Cardiac septum (tissue), 1 donor: ENCODE measurements around the gene TM9SF4. TPM values are rescaled to one million over a fixed set of nuclear protein-coding genes. Genes with fewer than 3 reads are reported as not detected.
"Not testable (repeated sequence)": the region's sequence is repeated elsewhere in the genome, so short reads cannot be mapped to it uniquely, and the experiment has no call there.

ENCODE experiments used
- DNase-seq: peaks from one replicate; pipeline ENCODE4 v3.0.0-alpha.2; 2020; ENCODE audit warnings: low spot score
- intact Hi-C: fragments of 100-400 bp; cut with DNase I; formaldehyde crosslinking; loops from one replicate; pipeline ENCODE4 v1.14.0; 2022
- total RNA-seq: library from RNA; stranded (reverse); fragmentation: NEBNext Ultra II Directional; extraction: Animal tissue kit (Norgen Biotek cat#: 25700); gene quantifications from one replicate; pipeline ENCODE4 v1.2.1, GENCODE V29; 2021
- donor health status: DM: no; HTN: no; CAD: no.

The TM9SF4 gene
- total RNA-seq, 1 donor from 2014 or later = 31.6 TPM

DNA sequence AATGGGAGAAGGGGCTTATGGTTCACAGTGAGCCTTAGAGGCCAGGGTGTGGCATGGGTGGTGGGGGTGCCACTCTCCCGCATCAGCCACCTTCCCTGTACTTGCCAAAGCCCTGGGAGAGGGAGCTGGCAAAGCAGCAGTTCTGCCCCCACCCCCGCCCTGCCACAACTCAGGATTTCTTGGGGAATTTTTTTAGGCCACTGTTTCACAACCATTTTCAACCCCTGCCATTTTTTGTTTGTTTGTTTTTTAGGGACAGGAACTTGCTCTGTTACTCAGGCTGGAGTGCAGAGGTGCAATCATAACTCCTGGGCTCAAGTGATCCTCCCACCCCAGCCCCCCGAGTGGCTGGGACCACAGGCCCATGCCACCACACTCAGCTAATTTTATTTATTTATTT, 22.4 kb upstream of the TM9SF4 start:
- intact Hi-C loops = no loop called here

DNA sequence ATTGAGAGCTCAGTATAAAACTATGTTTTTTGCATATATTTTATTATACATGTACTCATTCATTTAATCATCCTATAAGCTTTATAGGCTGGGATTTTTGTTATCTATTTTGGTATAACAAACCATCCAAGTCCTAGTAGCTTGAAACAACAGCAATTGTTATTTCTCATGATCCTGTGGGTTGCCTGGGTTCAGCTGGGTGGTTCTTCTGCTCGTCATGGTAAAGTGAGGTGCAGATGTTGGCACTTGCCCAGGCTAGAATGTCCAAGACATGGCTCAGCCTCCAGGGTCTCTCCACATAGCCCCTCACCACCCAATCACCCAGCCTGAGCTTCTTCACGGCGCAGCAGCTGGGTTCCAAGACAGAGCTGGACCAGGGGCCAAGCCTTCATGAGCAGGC, 20.8 kb upstream of the TM9SF4 start:
- intact Hi-C loops = no loop called here
- DNase-seq = no peak

More for the DNA sequence above, 22.4 kb upstream of the TM9SF4 start:
- no peak for DNase-seq

DNA sequence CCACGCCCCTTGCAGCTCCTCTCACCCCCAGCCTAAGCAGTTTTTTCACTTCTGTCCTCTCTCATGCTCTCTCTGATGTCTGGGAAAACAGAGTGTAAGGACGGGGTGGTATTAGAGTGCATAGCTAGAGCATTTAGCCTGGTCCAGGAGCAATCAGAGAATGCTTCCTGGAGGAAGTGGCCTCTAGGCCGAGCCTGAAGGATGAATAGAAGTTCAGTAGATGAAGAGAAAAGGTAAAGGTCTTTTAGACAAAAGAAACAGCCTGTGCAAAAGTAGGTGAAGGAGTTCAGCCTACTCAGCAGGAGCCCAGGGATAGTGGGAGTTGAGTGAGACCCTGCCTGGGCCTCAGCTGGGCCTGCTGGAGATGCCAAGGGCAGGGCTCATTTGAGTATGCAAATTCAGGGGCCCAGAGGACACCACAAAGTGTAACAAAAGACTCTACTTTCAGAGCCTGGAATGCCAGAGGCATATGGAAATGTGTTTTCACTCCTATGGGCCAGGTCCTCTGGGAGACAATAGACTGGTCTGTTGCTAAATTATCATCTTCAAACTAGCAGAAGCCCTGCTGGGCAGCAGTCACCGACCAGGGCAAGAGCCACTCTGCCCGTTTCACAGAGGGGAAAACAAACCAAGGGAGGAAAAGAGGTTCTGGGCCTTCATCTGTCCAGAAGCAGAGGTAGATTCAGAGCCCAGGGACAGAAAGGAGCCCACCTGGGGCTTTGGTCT, 19.7 kb upstream of the TM9SF4 start:
- no peak for DNase-seq
- intact Hi-C loops = loop anchor here (5.0 kb wide), 1 partner anchor 237 kb away; no protein-coding TSS in a partner anchor

DNA sequence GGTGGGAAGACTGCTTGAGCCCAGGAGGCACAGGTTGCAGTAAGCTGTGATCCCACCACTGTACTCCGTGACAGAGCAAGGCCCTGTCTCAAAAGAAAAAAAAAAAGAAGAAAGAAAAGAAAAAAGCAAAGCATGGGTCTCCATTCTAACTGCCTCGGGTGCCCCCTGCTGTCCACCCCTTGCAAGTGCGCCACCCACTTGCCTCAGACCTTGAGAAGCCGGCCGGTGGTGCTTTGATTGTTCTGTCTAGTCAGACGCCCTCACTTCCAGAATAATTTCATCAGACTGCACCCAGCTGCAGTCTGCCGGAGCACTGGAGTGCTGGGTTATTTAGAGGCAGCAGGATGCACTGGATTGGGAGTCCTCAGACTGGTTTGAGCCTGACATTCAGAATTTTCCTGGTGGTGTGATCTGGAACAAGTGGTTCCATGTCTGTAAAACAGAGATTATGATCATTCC, 17.6 kb upstream of the TM9SF4 start:
- intact Hi-C loops = loop anchor here (5.0 kb wide), 1 partner anchor 240 kb away; no protein-coding TSS in a partner anchor

DNA sequence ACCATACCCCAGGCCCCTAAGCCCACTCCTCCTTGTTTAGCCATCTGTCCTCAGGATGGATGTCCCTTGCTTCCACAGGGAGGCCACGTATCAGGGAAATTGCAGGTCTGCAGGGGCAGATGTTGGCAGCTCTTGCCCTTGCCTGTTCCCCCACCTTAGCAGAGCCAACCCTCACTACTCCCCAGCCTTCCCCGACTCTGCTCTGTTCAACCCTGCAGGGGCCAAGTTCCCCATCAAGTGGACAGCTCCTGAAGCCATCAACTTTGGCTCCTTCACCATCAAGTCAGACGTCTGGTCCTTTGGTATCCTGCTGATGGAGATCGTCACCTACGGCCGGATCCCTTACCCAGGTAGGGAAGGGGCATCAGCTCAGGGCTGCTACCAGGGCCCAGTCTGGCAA, 10.7 kb upstream of the TM9SF4 start:
- DNase-seq = no peak

More for the DNA sequence above, 17.6 kb upstream of the TM9SF4 start:
- DNase-seq = peak; percentile 82

DNA sequence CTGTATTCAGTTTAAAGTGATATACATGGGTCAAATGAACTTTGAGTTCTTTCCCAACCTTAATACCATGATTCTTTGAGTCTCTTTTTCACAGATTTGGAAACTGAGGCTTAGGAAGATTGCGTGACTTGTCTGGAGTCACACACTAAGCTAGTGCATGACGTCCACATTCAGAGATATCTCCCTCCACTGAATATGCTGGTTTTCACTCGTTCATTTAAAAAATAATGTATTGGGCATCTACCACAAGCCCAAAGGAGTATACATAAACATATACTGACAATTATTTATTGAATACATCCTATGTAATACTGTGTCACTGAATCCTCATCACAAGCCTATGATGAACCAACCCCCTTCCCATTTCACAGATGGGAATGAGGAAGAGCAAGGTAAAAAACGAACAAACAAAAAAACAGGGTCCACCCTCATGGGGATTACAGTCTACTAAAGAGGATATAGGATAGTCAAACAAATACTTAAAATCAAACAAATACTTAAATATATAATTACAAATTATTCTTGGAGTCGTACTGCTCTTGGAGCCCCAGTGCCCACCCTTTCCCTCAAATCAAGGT, 611 bp upstream of the TM9SF4 start:
- intact Hi-C loops = loop anchor here (2.0 kb wide), 2 partner anchors 100 to 250 kb away; partner anchors contain the start of gene ASXL1
- DNase-seq = no peak

More for the DNA sequence above, 10.7 kb upstream of the TM9SF4 start:
- intact Hi-C loops = no loop called here

DNA sequence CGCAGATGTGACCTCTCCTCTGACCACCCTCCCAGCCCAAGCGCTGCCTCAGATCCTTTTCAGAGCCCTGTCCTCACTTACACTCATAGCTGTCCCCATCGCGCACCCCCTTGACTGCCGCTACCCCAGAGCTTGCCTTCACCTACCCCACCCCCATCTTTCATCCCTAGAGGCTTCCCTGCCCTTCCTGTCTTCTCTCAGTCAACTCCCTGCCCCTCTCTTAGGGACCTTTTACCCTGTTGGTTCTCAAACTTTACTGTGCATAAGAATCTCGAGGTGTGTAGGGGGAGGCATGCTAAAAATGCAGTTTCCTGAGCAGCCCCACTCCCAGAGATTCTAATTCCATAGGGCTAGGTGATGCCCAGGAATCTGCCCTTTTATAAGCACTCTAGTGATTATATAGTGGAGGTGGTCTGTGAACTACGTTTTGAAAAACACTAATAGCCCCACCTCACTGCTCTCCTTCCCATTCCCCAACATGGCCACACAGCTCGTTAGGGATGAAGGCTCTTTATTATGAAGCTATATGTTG, 725 bp downstream of the TM9SF4 start:
- DNase-seq = no peak
- intact Hi-C loops = no loop called here

DNA sequence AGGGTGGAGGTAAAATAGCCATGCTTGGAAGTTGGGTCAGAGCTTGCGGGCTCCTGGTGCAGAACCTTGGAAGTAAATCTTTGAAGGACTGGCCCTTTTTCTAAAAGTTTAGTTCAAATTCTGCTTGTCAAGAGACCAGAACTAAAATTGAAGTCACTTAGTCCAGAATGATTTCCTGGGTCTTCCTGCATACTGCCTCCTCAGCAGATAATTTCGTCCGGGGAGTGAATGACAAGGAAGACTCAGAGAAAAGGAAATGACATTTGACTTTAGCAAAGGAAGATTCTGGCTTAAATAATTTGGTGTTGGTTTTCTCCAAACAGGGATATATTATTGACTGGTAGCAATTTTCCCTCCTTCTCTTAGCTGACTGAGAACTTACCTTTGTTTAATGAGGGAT, 1.2 kb downstream of the TM9SF4 start:
- intact Hi-C loops = no loop called here

DNA sequence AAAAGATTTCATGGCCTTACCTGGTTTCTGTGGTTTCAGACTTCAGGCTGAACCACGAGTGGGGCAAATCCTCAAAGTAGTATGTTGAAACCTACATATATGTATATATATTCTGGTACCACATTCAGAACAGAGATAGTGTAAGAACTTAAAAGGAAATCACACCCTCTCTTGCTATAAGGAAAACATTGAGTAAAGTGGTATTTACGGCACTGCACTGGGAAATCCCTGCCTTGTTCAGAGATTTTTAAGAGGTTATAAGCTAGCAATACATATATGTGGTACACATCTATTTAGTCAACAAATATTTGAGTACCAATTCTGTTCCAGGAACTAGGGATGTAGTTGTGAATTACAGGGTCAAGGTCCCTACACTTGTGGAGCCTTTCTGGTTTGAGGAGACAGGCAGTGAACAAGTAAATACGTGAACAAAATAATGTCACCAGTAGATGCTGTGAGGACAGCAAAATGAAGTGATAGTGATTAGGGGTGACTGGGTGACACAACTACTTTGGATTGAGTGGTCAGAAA, 1.7 kb downstream of the TM9SF4 start:
- DNase-seq = no peak
- intact Hi-C loops = no loop called here

More for the DNA sequence above, 1.2 kb downstream of the TM9SF4 start:
- no peak for DNase-seq

DNA sequence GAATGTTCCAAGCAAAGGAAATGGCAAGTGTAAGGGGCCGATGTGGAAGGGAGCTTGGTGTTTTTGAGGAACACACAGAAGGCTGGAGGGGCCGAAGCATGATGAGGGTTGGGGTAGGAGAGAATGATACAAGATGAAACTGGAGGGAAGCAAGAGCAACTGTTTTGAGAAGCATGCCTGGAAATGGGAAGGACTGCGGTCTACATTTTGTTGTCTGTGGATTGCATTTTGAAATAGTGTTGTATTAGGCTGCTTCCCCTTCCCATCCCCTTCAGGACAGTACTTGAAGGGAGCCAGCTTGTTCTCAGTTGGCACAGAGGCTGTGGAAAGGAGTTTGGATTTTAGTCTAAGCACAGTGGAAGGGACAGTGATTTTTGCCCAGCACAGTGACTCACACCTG, 2.2 kb downstream of the TM9SF4 start:
- intact Hi-C loops = no loop called here

DNA sequence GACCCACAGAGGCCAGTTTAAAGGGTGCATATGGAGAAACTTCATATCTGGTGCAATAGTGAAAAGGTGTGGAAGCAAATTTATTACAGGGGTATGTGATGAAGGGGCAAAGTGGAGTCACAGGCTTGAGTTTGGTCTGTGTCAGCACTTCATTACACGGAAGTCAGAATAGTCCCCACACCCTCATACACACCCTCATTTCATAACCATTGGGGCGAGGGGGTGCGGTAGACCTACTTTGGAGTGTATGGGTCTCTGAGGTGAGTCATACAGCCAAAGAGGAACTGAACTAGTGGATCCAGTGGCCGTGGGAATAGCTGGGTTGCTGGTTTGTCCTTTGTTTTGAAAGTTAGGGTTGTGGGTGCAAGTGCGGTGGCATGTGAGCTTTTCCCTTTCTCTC, 3.3 kb downstream of the TM9SF4 start:
- peak; percentile 80 for DNase-seq
- intact Hi-C loops = no loop called here

More for the DNA sequence above, 2.2 kb downstream of the TM9SF4 start:
- no peak for DNase-seq

DNA sequence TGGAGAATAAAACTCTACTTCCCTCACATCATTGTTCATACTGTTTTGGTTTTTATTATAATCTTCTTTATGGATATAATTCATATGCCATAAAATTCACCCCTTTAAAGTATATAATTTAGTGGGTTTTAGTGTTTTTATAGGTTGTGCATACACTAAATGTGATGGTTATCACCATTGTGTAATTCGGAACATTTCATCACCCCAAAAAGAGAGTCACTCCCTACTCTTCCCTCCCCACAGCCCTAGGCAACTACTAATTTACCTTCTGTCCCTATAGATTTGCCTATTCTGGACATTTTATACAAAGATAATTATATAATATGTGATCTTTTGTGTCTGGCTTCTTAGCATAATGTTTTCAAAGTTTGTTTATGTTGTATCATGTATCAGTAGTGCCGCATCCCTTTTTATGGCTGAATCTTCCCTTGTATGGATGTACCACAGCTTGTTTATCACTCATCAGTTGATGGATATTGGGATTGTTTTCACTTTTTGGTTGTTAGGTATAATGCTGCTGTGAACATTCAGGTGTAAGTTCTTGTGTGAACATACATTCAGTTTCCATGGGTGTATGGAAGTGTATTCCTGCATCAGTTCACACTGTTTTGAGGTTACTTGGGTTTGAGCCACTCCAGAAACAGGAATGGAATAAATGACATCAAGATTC, 4.2 kb downstream of the TM9SF4 start:
- no peak for DNase-seq
- intact Hi-C loops = no loop called here

DNA sequence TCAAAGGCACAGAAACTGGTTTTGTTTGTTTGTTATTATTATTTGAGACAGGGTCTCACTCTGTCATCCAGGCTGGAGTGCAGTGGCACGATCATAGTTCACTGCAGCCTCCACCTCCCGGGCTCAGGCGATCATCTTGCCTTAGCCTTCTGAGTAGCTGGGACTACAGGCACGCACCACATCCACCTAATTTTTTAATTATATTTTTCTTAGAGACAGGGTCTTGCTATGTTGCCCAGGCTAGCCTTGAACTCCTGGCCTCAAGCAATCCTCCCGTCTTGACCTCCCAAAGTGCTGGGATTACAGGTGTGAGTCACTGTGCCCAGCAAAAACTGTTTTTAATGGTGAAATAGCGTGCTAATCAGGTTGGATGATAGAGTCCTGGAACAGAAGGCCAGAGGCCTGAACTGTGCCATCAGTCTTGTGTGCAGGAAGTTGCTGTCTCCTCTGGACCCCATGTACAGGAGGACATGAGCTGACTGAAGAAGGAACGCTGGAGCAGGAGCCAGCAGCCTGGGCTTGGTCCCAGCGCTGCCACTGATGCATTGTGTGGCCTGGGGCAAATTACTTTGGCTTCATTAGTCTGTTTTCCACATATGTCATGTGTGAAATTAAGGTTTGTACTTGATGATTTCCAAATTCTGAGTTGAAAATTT, 4.9 kb downstream of the TM9SF4 start:
- intact Hi-C loops = no loop called here
- DNase-seq = no peak

DNA sequence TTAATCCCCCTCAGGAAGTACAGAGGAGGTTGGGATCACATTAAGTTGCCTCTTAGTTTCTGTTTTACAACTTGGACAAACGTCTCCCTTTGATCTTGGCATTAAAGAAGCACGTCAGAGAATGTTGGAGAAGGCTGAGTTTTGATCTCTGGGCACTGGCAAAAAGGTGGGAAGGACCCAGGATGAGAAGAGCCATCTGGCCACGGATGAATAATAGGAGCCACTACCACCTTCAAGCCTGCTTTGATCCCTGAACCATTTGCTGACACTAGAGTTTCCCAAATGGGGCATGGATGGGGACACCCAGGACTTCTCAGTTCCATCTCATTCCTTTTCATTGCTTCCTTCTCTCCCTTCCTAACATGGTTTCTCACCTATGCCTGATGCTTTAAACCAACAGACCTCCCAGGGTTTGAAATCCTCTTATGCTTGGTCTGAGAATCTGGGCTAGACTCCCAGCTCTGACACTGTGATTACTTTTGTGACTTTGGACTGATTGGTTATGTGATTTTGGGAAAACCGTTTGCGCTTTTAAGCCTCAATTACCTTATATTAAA, 5.8 kb downstream of the TM9SF4 start:
- intact Hi-C loops = no loop called here

DNA sequence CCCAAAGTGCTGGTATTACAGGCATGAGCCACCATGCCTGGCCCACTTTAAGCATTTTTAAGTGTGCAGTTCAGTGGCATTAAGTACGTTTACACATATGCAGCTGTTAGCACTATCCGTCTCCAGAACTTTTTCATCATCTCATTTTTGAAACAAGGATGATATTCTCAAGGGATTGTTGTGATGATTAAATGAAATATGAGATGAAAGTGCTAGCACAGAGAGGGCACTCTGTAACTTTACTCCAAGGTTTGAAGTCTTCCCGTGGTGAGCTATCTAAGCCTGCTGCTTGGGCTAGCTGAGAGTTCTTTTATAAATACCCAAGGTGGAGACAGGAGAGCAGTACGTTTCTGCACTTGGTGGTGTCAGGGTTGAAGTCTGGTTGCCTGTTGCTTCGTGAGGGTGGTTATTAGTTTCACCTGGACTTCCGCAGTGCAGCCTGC, 6.6 kb downstream of the TM9SF4 start:
- intact Hi-C loops = no loop called here

More for the DNA sequence above, 5.8 kb downstream of the TM9SF4 start:
- DNase-seq = no peak

DNA sequence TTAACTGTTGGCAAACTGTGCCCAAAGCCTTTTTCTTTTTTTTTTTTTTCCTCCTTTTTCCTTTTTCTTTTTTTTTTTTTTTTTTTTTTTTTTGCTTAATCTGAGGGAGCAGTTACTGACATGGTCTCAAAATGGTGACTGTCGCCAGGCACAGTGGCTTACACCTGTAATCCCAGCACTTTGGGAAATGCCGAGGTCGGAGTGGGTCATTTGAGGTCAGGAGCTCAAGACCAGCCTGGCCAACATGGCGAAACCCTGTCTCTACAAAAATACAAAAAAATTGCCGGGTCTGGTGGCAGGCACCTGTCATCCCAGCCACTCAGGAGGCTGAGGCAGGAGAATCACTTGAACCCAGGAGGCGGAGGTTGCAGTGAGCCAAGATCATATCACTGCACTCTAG, 7.3 kb downstream of the TM9SF4 start:
- DNase-seq, intact Hi-C loops: not testable (repeated sequence)

More for the DNA sequence above, 6.6 kb downstream of the TM9SF4 start:
- DNase-seq = no peak

DNA sequence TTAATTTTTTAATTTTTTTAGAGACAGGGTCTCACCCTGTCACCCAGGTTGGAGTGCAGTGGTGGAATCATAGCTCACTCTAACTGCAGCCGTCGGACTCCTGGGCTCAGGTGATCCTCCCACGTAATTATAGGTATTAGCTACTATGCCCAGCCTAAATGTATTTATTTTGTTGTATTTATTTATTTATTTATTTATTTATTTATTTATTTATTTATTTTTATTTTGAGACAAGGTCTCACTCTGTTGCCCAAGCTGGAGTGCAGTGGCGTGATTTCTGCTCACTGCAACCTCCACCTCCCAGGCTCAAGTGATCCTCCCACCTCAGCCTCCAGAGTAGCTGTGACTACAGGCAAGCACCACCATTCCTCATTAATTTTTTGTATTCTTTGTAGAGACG, 8.9 kb downstream of the TM9SF4 start:
- DNase-seq, intact Hi-C loops: not testable (repeated sequence)

DNA sequence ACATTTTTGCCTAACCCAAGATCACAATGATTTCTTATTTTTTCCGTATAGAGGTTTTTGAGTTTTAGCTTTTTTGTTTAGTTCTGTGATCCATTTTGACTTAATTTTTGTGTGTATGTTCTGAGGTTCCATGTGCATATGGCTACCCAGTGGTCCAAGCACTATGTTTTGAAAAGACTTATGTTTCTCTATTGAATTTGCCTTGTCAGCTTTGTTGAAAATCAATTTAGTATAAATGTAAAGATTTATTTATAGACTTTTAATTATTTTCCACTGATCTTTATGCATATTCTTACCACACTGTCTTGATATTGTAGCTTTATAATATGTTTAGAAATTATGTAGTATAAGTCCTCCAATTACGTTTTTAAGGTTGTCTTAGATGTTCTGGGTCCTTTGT, 10.2 kb downstream of the TM9SF4 start:
- DNase-seq = no peak
- intact Hi-C loops = no loop called here

DNA sequence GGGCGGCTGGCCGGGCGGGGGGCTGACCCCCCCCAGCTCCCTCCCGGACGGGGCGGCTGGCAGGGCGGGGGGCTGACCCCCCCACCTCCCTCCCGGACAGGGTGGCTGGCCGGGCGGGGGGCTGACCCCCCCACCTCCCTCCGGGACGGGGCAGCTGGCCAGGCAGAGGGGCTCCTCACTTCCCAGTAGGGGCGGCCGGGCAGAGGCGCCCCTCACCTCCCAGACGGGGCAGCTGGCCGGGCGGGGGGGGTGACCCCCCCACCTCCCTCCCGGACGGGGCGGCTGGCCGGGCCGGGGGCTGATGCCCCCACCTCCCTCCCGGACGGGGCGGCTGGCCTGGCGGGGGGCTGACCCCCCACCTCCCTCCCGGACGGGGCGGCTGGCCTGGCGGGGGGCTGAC, 12.4 kb downstream of the TM9SF4 start:
- DNase-seq, intact Hi-C loops: not testable (repeated sequence)
